ENCODE data around the gene CRB2.

Gene CRB2

DNA sequence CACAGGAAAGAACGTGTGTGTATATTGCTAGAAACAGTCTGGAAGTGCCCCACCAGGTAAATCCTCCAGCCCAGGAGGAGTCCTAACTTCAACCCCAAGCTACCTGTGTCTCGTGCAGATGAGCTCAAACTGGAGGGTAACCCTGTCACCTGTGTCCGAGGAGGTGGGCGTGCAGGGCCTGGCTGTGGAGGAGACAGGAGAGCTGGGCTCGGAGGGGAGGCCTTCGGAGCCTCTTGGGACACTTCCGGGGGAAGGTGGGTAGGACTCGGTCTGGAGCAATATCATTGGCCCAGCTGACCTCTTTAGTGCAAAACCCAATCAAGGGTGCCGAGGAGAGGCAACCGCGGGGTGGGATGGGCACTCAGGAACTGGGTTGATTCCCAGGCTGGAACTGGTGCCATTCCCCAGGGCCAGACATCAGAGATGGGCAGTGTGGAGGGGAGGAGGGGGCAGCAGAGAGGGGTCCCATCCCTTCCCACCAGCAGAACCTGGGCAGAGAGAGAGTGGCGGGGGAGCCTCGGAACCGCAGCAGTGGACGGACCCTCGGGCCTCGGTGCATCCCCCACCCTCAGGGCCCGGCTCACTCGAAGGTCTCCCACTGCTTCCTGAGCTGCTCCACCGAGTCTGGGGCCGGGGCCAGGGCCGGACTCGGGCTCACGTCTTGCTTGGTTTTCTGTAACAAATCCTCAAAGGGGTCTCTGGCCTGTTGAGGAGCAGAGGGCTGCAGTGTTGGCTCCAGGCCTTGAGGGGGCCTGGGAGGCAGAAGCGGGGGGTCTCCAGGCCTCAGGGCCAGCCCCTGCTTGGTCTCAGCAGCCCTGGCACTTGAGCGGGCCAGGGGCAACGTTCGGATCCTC lies 25.1 kb downstream of the CRB2 start (continued):
- no peak for TF ChIP-seq BACH2 (CRISPR knock-in tag; IDR thresholded peaks at IDR 0.05; ENCODE audit: borderline replicate concordance)
- TF ChIP-seq ISL1 (CRISPR knock-in tag; IDR thresholded peaks at IDR 0.05): no peak
- TF ChIP-seq TCF4 (CRISPR knock-in tag; IDR thresholded peaks at IDR 0.05; ENCODE audit: borderline replicate concordance): no peak

DNA sequence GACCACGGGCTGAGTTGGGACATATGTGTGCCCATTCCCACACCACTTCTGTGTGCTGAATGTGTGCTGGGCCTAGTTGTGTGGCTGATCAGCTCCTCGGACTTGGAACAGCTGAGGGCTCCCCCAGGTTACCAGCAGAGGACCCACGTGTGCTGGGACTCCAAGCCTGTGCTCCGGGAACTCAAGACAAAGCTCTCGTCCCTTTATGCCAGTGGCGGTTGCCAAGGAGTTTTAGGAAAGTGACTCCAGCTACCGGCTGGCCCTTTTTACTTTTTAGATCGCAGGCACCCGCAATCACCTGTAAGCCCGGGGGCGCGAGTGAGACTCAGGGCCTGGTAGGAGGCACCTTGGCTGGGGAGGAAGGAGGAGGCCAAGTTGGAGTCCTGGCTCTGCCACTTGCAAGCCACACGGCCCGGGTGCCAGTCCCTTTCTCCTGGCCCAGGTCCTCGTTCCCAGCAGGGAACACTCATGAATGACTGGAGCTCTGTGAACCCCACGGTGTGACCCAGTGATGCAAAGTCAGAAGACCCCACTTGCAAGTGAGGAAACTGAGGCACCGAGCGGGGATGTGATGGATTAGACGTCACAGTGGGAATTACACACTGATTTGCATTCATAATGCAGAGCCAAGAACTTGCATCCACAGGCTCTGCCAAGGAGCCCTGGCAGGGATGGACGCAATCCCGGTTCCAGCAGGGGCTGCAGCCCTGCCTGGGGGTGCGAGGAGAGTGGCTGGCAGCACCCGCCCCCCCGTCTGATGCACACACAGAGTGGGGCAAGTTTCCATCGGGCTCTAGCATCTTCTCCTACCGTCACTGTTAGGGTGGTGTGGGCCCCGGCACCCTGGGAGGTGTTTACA lies 26.9 kb downstream of the CRB2 start:
- TF ChIP-seq SNAI2 (CRISPR knock-in tag; IDR thresholded peaks at IDR 0.05) (no peak), PATZ1 (CRISPR knock-in tag; IDR thresholded peaks at IDR 0.05; ENCODE audit: borderline replicate concordance) (no peak), POU6F1 (CRISPR knock-in tag; IDR thresholded peaks at IDR 0.05; ENCODE audit: borderline replicate concordance, low read depth) (no peak), RARB (CRISPR knock-in tag; IDR thresholded peaks at IDR 0.05) (no peak), CSDC2 (CRISPR knock-in tag; IDR thresholded peaks at IDR 0.05) (no peak), ZNF565 (CRISPR knock-in tag; conservative IDR thresholded peaks at IDR 0.05; ENCODE audit: low read depth) (no peak), ZFP30 (CRISPR knock-in tag; IDR thresholded peaks at IDR 0.05) (no peak), ZNF70 (CRISPR knock-in tag; IDR thresholded peaks at IDR 0.05) (no peak), PPARA (CRISPR knock-in tag; IDR thresholded peaks at IDR 0.05; ENCODE audit: borderline replicate concordance) (no peak), ISL1 (CRISPR knock-in tag; IDR thresholded peaks at IDR 0.05) (no peak), CSRNP3 (CRISPR knock-in tag; IDR thresholded peaks at IDR 0.05) (no peak), TCF4 (CRISPR knock-in tag; IDR thresholded peaks at IDR 0.05; ENCODE audit: borderline replicate concordance) (no peak)
- TF ChIP-seq, protein P1, sequence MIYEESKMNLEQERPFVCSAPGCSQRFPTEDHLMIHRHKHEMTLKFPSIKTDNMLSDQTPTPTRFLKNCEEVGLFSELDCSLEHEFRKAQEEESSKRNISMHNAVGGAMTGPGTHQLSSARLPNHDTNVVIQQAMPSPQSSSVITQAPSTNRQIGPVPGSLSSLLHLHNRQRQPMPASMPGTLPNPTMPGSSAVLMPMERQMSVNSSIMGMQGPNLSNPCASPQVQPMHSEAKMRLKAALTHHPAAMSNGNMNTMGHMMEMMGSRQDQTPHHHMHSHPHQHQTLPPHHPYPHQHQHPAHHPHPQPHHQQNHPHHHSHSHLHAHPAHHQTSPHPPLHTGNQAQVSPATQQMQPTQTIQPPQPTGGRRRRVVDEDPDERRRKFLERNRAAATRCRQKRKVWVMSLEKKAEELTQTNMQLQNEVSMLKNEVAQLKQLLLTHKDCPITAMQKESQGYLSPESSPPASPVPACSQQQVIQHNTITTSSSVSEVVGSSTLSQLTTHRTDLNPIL (CRISPR knock-in tag; IDR thresholded peaks at IDR 0.05; ENCODE audit: low read depth): no peak
- ATAC-seq: no peak

GRCh38 chr9:123383512-123384170 lies 27.6 kb downstream of the CRB2 start:
- no peak for ATAC-seq
- TF ChIP-seq PATZ1 (CRISPR knock-in tag; IDR thresholded peaks at IDR 0.05; ENCODE audit: borderline replicate concordance) (no peak), ESRRG (CRISPR knock-in tag; IDR thresholded peaks at IDR 0.05) (no peak), ZFP30 (CRISPR knock-in tag; IDR thresholded peaks at IDR 0.05) (no peak), ZFP3 (CRISPR knock-in tag; IDR thresholded peaks at IDR 0.05) (no peak), CSRNP3 (CRISPR knock-in tag; IDR thresholded peaks at IDR 0.05) (no peak), BACH2 (CRISPR knock-in tag; IDR thresholded peaks at IDR 0.05; ENCODE audit: borderline replicate concordance) (no peak), ZNF8 (CRISPR knock-in tag; IDR thresholded peaks at IDR 0.05) (no peak)
- TF ChIP-seq, protein P2, sequence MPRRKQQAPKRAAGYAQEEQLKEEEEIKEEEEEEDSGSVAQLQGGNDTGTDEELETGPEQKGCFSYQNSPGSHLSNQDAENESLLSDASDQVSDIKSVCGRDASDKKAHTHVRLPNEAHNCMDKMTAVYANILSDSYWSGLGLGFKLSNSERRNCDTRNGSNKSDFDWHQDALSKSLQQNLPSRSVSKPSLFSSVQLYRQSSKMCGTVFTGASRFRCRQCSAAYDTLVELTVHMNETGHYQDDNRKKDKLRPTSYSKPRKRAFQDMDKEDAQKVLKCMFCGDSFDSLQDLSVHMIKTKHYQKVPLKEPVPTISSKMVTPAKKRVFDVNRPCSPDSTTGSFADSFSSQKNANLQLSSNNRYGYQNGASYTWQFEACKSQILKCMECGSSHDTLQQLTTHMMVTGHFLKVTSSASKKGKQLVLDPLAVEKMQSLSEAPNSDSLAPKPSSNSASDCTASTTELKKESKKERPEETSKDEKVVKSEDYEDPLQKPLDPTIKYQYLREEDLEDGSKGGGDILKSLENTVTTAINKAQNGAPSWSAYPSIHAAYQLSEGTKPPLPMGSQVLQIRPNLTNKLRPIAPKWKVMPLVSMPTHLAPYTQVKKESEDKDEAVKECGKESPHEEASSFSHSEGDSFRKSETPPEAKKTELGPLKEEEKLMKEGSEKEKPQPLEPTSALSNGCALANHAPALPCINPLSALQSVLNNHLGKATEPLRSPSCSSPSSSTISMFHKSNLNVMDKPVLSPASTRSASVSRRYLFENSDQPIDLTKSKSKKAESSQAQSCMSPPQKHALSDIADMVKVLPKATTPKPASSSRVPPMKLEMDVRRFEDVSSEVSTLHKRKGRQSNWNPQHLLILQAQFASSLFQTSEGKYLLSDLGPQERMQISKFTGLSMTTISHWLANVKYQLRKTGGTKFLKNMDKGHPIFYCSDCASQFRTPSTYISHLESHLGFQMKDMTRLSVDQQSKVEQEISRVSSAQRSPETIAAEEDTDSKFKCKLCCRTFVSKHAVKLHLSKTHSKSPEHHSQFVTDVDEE (CRISPR knock-in tag; IDR thresholded peaks at IDR 0.05): no peak
